Kidney (tissue), 14 donors: ENCODE measurements around the gene BMERB1. TPM values are rescaled to one million over a fixed set of nuclear protein-coding genes. Genes with fewer than 3 reads are reported as not detected.
"Not testable (repeated sequence)": the region's sequence is repeated elsewhere in the genome, so short reads cannot be mapped to it uniquely, and the experiment has no call there.

ENCODE experiments used
- DNase-seq, 5 donors: peaks; one replicate each; pipeline ENCODE4 v3.0.0-alpha.2; 2013 to 2020
- FAIRE-seq: peaks from 2 replicates; lab custom pipeline; 2012; peaks lifted over from hg19 to GRCh38; lab: Jason Lieb, UNC
- H3K27ac ChIP-seq, 2 donors: one replicate each; pipeline ENCODE4 v1.7.0; 2013; ENCODE audit warnings: low read depth in 2 of 2, low read length in 2 of 2, inconsistent platforms in 1 of 2
- H3K27me3 ChIP-seq: one replicate; pipeline ENCODE4 v1.7.1; 2013; ENCODE audit warnings: low read length, inconsistent platforms; ENCODE audit not compliant: control insufficient read depth, insufficient read depth
- H3K36me3 ChIP-seq, 3 donors: one replicate each; pipeline versions ENCODE4 v1.7.0 to v1.7.1; 2013; ENCODE audit warnings: low read length in 3 of 3, control low read depth in 1 of 3, inconsistent platforms in 1 of 3; ENCODE audit not compliant: insufficient read depth in 3 of 3, control insufficient read depth in 2 of 3
- H3K4me1 ChIP-seq, 3 donors: one replicate each; pipeline versions ENCODE4 v1.7.0 to v1.7.1; 2013; ENCODE audit warnings: low read length in 3 of 3, inconsistent platforms in 1 of 3, low read depth in 1 of 3; ENCODE audit not compliant: control insufficient read depth in 2 of 3, insufficient read depth in 2 of 3
- H3K4me3 ChIP-seq, 3 donors: one replicate each; pipeline versions ENCODE4 v1.7.0 to v1.8.1; 2013; ENCODE audit warnings: low read length in 3 of 3, control low read depth in 1 of 3, inconsistent platforms in 1 of 3
- H3K9ac ChIP-seq, 3 donors: one replicate each; pipeline versions ENCODE4 v1.7.0 to v1.7.1; 2013; ENCODE audit warnings: low read length in 3 of 3, control low read depth in 1 of 3, inconsistent platforms in 1 of 3
- H3K9me3 ChIP-seq, 3 donors: one replicate each; pipeline versions ENCODE4 v1.7.0 to v1.7.1; 2013; ENCODE audit warnings: low read length in 3 of 3, control low read depth in 1 of 3, inconsistent platforms in 1 of 3; ENCODE audit not compliant: control insufficient read depth in 2 of 3, insufficient read depth in 1 of 3
- intact Hi-C: fragments of 100-400 bp; cut with DNase I; formaldehyde crosslinking; loops from one replicate; pipeline ENCODE4 v1.11.1; 2022
- polyA plus RNA-seq: library from polyadenylated mRNA; stranded (reverse); fragments of 350-450 nt; fragmentation: Illumina TruSeq; extraction: RNeasy Lipid Tissue Mini Kit (QIAGEN cat#74804); gene quantifications from one replicate; pipeline ENCODE4 v1.2.3, GENCODE V29; 2014; ENCODE audit warnings: low read depth, low replicate concordance; ENCODE audit not compliant: insufficient read depth
- total RNA-seq: library from RNA; stranded (reverse); fragmentation: NEBNext Ultra II Directional; extraction: Animal tissue kit (Norgen Biotek cat#: 25700); gene quantifications from one replicate; pipeline ENCODE4 v1.2.1, GENCODE V29; 2021
- TF ChIP-seq, protein P1 (sequence below): IDR thresholded peaks from 3 replicates; pipeline ENCODE4 v1.5.1; 2012; ENCODE audit warnings: mild to moderate bottlenecking, moderate library complexity, borderline replicate concordance; ENCODE audit not compliant: insufficient read depth; ENCODE audit errors: extremely low read depth
- donor health status: control.
- donor health status: control.
- donor health status: control.
- donor health status: control.
- donor health status: control.
- donor health status: DM: yes; HTN: yes; CAD: no.
- donor health status: Normal renal cell carcinoma (clear cell type).

The BMERB1 gene
- total and polyA plus RNA-seq, 2 donors from 2014 or later: 33.4 to 48.8 TPM

- Histone ChIP-seq H3K4me1 (no peaks in the 10 kb centered on the region), H3K36me3 (no peaks in the 10 kb centered on the region), H3K9me3 (no peaks in the 10 kb centered on the region), H3K27me3 (no peaks in the 10 kb centered on the region), H3K27ac (no peak overlapping the region), H3K4me3 (no peak overlapping the region), H3K9ac (no peak overlapping the region)
- intact Hi-C loops: no loop called here
- FAIRE-seq (no peak), DNase-seq (no peak)
- TF ChIP-seq, protein P1, sequence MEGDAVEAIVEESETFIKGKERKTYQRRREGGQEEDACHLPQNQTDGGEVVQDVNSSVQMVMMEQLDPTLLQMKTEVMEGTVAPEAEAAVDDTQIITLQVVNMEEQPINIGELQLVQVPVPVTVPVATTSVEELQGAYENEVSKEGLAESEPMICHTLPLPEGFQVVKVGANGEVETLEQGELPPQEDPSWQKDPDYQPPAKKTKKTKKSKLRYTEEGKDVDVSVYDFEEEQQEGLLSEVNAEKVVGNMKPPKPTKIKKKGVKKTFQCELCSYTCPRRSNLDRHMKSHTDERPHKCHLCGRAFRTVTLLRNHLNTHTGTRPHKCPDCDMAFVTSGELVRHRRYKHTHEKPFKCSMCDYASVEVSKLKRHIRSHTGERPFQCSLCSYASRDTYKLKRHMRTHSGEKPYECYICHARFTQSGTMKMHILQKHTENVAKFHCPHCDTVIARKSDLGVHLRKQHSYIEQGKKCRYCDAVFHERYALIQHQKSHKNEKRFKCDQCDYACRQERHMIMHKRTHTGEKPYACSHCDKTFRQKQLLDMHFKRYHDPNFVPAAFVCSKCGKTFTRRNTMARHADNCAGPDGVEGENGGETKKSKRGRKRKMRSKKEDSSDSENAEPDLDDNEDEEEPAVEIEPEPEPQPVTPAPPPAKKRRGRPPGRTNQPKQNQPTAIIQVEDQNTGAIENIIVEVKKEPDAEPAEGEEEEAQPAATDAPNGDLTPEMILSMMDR: no peak
Observed at GRCh38 chr16:15415511-15415985, 18.8 kb upstream of the BMERB1 start.

GRCh38 chr16:15417197-15417596 is 17.2 kb upstream of the BMERB1 start:
- FAIRE-seq (no peak), DNase-seq (no peak)
- no peaks in the 10 kb centered on the region for H3K27me3 ChIP-seq
- intact Hi-C loops: no loop called here
- no peaks in the 10 kb centered on the region for H3K4me1 ChIP-seq
- no peak overlapping the region for H3K27ac ChIP-seq
- no peak overlapping the region for H3K9ac ChIP-seq
- no peaks in the 10 kb centered on the region for H3K9me3 ChIP-seq
- no peaks in the 10 kb centered on the region for H3K36me3 ChIP-seq
- no peak overlapping the region for H3K4me3 ChIP-seq
- TF ChIP-seq, protein P1: no peak

GRCh38 chr16:15418206-15418605 is 16.2 kb upstream of the BMERB1 start:
- Histone ChIP-seq H3K27ac (no peak overlapping the region), H3K4me1 (no peaks in the 10 kb centered on the region), H3K4me3 (no peak overlapping the region), H3K36me3 (no peaks in the 10 kb centered on the region), H3K9ac (no peak overlapping the region), H3K9me3 (no peaks in the 10 kb centered on the region), H3K27me3 (no peaks in the 10 kb centered on the region)
- DNase-seq: no peak
- intact Hi-C loops: no loop called here
- FAIRE-seq: no peak
- TF ChIP-seq, protein P1: no peak

- H3K27ac ChIP-seq, H3K36me3 ChIP-seq, H3K9me3 ChIP-seq, H3K27me3 ChIP-seq, H3K4me1 ChIP-seq, intact Hi-C loops, H3K9ac ChIP-seq, FAIRE-seq, DNase-seq, H3K4me3 ChIP-seq: not testable (repeated sequence)
Observed at GRCh38 chr16:15421696-15422095, 12.7 kb upstream of the BMERB1 start.
